Measurements from ENCODE around the gene BCL2L13. TPM values are rescaled to one million over a fixed set of nuclear protein-coding genes. Genes with fewer than 3 reads are reported as not detected.
A peak's percentile ranks its signal among the peaks of the same experiment; 100 is the strongest.
"Not testable (repeated sequence)": the region's sequence is repeated elsewhere in the genome, so short reads cannot be mapped to it uniquely, and the experiment has no call there.

Gene BCL2L13
- total RNA-seq, 5 donors from 2014 or later (not counting 1 experiment from before 2014, with no cell fraction given) = 22.5 to 32.9 (median 31.4) TPM

GRCh38 chr22:17655289-17655688 lies 16.7 kb downstream of the BCL2L13 start:
- no peaks in the 10 kb centered on the region for H3K27me3 ChIP-seq (replicated peaks in 1 of 2; ENCODE audit: control insufficient read depth in 2 of 2, extremely low read depth in 1 of 2, insufficient read depth in 2 of 2, low read length in 1 of 2)
- no peaks in the 10 kb centered on the region for H3K27me3 Mint-ChIP-seq
- DNase-seq (no peak), ATAC-seq (replicated peaks in 1 of 4) (no peak)
- H3K36me3 ChIP-seq (ENCODE audit: control insufficient read depth in 2 of 2, extremely low read depth in 1 of 2, insufficient read depth in 1 of 2, low read length in 1 of 2) = peaks cover under 1 to 15% of the 10 kb centered on the region in 2 donors
- H3K4me3 ChIP-seq (ENCODE audit: control insufficient read depth in 1 of 2, extremely low read depth in 1 of 2, low read length in 1 of 2) = no peak overlapping the region
- ChIA-PET CTCF (no interaction called here), POLR2A (interaction anchor here in 1 of 2 donors (0.6 to 0.7 kb wide), 2 partner anchors 13 to 37 kb away, joined by 4 to 13 read pairs; no protein-coding TSS in a partner anchor)
- WGBS (ENCODE audit: insufficient coverage) = 100% methylated on average over 1 of the region's 3 CpGs
- no peak overlapping the region for H3K27ac Mint-ChIP-seq
- peaks cover 0 to 4% (median 3%) of the 10 kb centered on the region in 3 donors for H3K4me1 Mint-ChIP-seq
- no peak overlapping the region for H3K4me3 Mint-ChIP-seq
- no peaks in the 10 kb centered on the region for H3K9me3 Mint-ChIP-seq
- H3K36me3 Mint-ChIP-seq = peaks cover 12% of the 10 kb centered on the region
- H3K9me3 ChIP-seq = no peaks in the 10 kb centered on the region
- no peaks in the 10 kb centered on the region for H3K4me1 ChIP-seq (ENCODE audit: control insufficient read depth in 1 of 2, extremely low read depth in 1 of 2, insufficient read depth in 2 of 2, low read length in 2 of 2)
- H3K27ac ChIP-seq (ENCODE audit: low read length) = no peak overlapping the region

GRCh38 chr22:17656870-17657395 lies 18.4 kb downstream of the BCL2L13 start:
- no peaks in the 10 kb centered on the region for H3K9me3 Mint-ChIP-seq
- no peaks in the 10 kb centered on the region for H3K27me3 ChIP-seq (replicated peaks in 1 of 2; ENCODE audit: control insufficient read depth in 2 of 2, extremely low read depth in 1 of 2, insufficient read depth in 2 of 2, low read length in 1 of 2)
- ATAC-seq (replicated peaks in 1 of 4) (no peak), DNase-seq (no peak)
- H3K36me3 Mint-ChIP-seq = peaks cover 14% of the 10 kb centered on the region
- no peak overlapping the region for H3K4me3 ChIP-seq (ENCODE audit: control insufficient read depth in 1 of 2, extremely low read depth in 1 of 2, low read length in 1 of 2)
- peaks cover 0 to 4% (median 3%) of the 10 kb centered on the region in 3 donors for H3K4me1 Mint-ChIP-seq
- no peak overlapping the region for H3K27ac Mint-ChIP-seq
- CTCF ChIA-PET = no interaction called here
- POLR2A ChIA-PET = no interaction called here
- H3K9me3 ChIP-seq = no peaks in the 10 kb centered on the region
- H3K4me3 Mint-ChIP-seq = no peak overlapping the region
- H3K4me1 ChIP-seq (ENCODE audit: control insufficient read depth in 1 of 2, extremely low read depth in 1 of 2, insufficient read depth in 2 of 2, low read length in 2 of 2) = no peaks in the 10 kb centered on the region
- H3K27ac ChIP-seq (ENCODE audit: low read length) = no peak overlapping the region
- no peaks in the 10 kb centered on the region for H3K27me3 Mint-ChIP-seq
- 100% methylated on average over 6 of the region's 10 CpGs for WGBS (ENCODE audit: insufficient coverage)
- H3K36me3 ChIP-seq (ENCODE audit: control insufficient read depth in 2 of 2, extremely low read depth in 1 of 2, insufficient read depth in 1 of 2, low read length in 1 of 2) = peaks cover 6 to 19% of the 10 kb centered on the region in 2 donors

GRCh38 chr22:17664414-17665055 lies 26.0 kb downstream of the BCL2L13 start:
- Mint-ChIP-seq H3K4me3 (no peak overlapping the region), H3K4me1 (peaks cover 5 to 19% (median 11%) of the 10 kb centered on the region in 3 donors), H3K9me3 (peaks cover 0 to 4% (median 4%) of the 10 kb centered on the region in 3 donors), H3K27ac (no peak overlapping the region), H3K27me3 (no peaks in the 10 kb centered on the region), H3K36me3 (peaks cover 37% of the 10 kb centered on the region)
- H3K27me3 ChIP-seq (replicated peaks in 1 of 2; ENCODE audit: control insufficient read depth in 2 of 2, extremely low read depth in 1 of 2, insufficient read depth in 2 of 2, low read length in 1 of 2) = no peaks in the 10 kb centered on the region
- CTCF ChIA-PET = interaction anchor here in 1 of 2 donors (0.6 kb wide), 1 partner anchor 391 kb away, joined by 8 read pairs; no protein-coding TSS in a partner anchor
- no peak for ATAC-seq (replicated peaks in 1 of 4)
- no peaks in the 10 kb centered on the region for H3K4me1 ChIP-seq (ENCODE audit: control insufficient read depth in 1 of 2, extremely low read depth in 1 of 2, insufficient read depth in 2 of 2, low read length in 2 of 2)
- 100% methylated on average over 6 of the region's 6 CpGs for WGBS (ENCODE audit: insufficient coverage)
- peaks cover 16 to 17% of the 10 kb centered on the region in 2 donors for H3K36me3 ChIP-seq (ENCODE audit: control insufficient read depth in 2 of 2, extremely low read depth in 1 of 2, insufficient read depth in 1 of 2, low read length in 1 of 2)
- H3K9me3 ChIP-seq = no peaks in the 10 kb centered on the region
- no peak overlapping the region for H3K27ac ChIP-seq (ENCODE audit: low read length)
- DNase-seq = no peak
- H3K4me3 ChIP-seq (ENCODE audit: control insufficient read depth in 1 of 2, extremely low read depth in 1 of 2, low read length in 1 of 2) = peak overlapping the region in 1 of 2 donors; percentile 18
- POLR2A ChIA-PET = no interaction called here

GRCh38 chr22:17665248-17665647 lies 26.7 kb downstream of the BCL2L13 start:
- Mint-ChIP-seq H3K4me3 (no peak overlapping the region), H3K4me1 (peaks cover 9 to 19% (median 16%) of the 10 kb centered on the region in 3 donors), H3K27me3 (no peaks in the 10 kb centered on the region), H3K36me3 (peaks cover 42% of the 10 kb centered on the region), H3K27ac (no peak overlapping the region), H3K9me3 (peaks cover 0 to 4% (median 4%) of the 10 kb centered on the region in 3 donors)
- ChIA-PET CTCF (interaction anchor here in 1 of 2 donors (0.6 kb wide), 1 partner anchor 392 kb away, joined by 8 read pairs; no protein-coding TSS in a partner anchor), POLR2A (no interaction called here)
- no peak overlapping the region for H3K27ac ChIP-seq (ENCODE audit: low read length)
- no peak for ATAC-seq (replicated peaks in 1 of 4)
- no peak overlapping the region for H3K4me3 ChIP-seq (ENCODE audit: control insufficient read depth in 1 of 2, extremely low read depth in 1 of 2, low read length in 1 of 2)
- no peaks in the 10 kb centered on the region for H3K9me3 ChIP-seq
- H3K36me3 ChIP-seq (ENCODE audit: control insufficient read depth in 2 of 2, extremely low read depth in 1 of 2, insufficient read depth in 1 of 2, low read length in 1 of 2) = peaks cover 14 to 15% of the 10 kb centered on the region in 2 donors
- WGBS (ENCODE audit: insufficient coverage) = 100% methylated on average over 1 of the region's 3 CpGs
- no peak for DNase-seq
- no peaks in the 10 kb centered on the region for H3K4me1 ChIP-seq (ENCODE audit: control insufficient read depth in 1 of 2, extremely low read depth in 1 of 2, insufficient read depth in 2 of 2, low read length in 2 of 2)
- H3K27me3 ChIP-seq (replicated peaks in 1 of 2; ENCODE audit: control insufficient read depth in 2 of 2, extremely low read depth in 1 of 2, insufficient read depth in 2 of 2, low read length in 1 of 2) = no peaks in the 10 kb centered on the region

- H3K27me3 ChIP-seq (replicated peaks in 1 of 2; ENCODE audit: control insufficient read depth in 2 of 2, extremely low read depth in 1 of 2, insufficient read depth in 2 of 2, low read length in 1 of 2) = no peaks in the 10 kb centered on the region
- H3K4me3 Mint-ChIP-seq = no peak overlapping the region
- H3K36me3 Mint-ChIP-seq = peaks cover 44% of the 10 kb centered on the region
- ATAC-seq (replicated peaks in 1 of 4) (no peak), DNase-seq (no peak)
- no peak overlapping the region for H3K27ac Mint-ChIP-seq
- peaks cover 10 to 19% of the 10 kb centered on the region in 2 donors for H3K36me3 ChIP-seq (ENCODE audit: control insufficient read depth in 2 of 2, extremely low read depth in 1 of 2, insufficient read depth in 1 of 2, low read length in 1 of 2)
- no peaks in the 10 kb centered on the region for H3K4me1 ChIP-seq (ENCODE audit: control insufficient read depth in 1 of 2, extremely low read depth in 1 of 2, insufficient read depth in 2 of 2, low read length in 2 of 2)
- H3K27me3 Mint-ChIP-seq = no peaks in the 10 kb centered on the region
- H3K9me3 Mint-ChIP-seq = peaks cover 0 to 4% (median 4%) of the 10 kb centered on the region in 3 donors
- peaks cover 9 to 19% (median 16%) of the 10 kb centered on the region in 3 donors for H3K4me1 Mint-ChIP-seq
- POLR2A ChIA-PET = no interaction called here
- H3K27ac ChIP-seq (ENCODE audit: low read length) = no peak overlapping the region
- CTCF ChIA-PET = no interaction called here
- WGBS (ENCODE audit: insufficient coverage) = no CpG with 5 or more reads among the region's 3 CpGs
- no peaks in the 10 kb centered on the region for H3K9me3 ChIP-seq
- H3K4me3 ChIP-seq (ENCODE audit: control insufficient read depth in 1 of 2, extremely low read depth in 1 of 2, low read length in 1 of 2) = no peak overlapping the region
These were observed 27.3 kb downstream of the BCL2L13 start for GRCh38 chr22:17665854-17666253.

GRCh38 chr22:17671521-17672092 lies 33.0 kb downstream of the BCL2L13 start:
- H3K27me3 ChIP-seq (replicated peaks in 1 of 2; ENCODE audit: control insufficient read depth in 2 of 2, extremely low read depth in 1 of 2, insufficient read depth in 2 of 2, low read length in 1 of 2); H3K27ac ChIP-seq (ENCODE audit: low read length); H3K36me3 ChIP-seq (ENCODE audit: control insufficient read depth in 2 of 2, extremely low read depth in 1 of 2, insufficient read depth in 1 of 2, low read length in 1 of 2); POLR2A ChIA-PET; H3K4me3 Mint-ChIP-seq; H3K27me3 Mint-ChIP-seq; H3K9me3 Mint-ChIP-seq; CTCF ChIA-PET; H3K9me3 ChIP-seq; H3K4me3 ChIP-seq (ENCODE audit: control insufficient read depth in 1 of 2, extremely low read depth in 1 of 2, low read length in 1 of 2); H3K4me1 ChIP-seq (ENCODE audit: control insufficient read depth in 1 of 2, extremely low read depth in 1 of 2, insufficient read depth in 2 of 2, low read length in 2 of 2); DNase-seq; ATAC-seq (replicated peaks in 1 of 4); H3K27ac Mint-ChIP-seq: not testable (repeated sequence)
- H3K4me1 Mint-ChIP-seq = peaks cover 14 to 25% (median 25%) of the 10 kb centered on the region in 3 donors
- 100% methylated on average over 3 of the region's 10 CpGs for WGBS (ENCODE audit: insufficient coverage)
- peaks cover 21% of the 10 kb centered on the region for H3K36me3 Mint-ChIP-seq
